ENCODE data around the gene CACNA1B.
"Not testable (repeated sequence)": the region's sequence is repeated elsewhere in the genome, so short reads cannot be mapped to it uniquely, and the experiment has no call there.

DNA sequence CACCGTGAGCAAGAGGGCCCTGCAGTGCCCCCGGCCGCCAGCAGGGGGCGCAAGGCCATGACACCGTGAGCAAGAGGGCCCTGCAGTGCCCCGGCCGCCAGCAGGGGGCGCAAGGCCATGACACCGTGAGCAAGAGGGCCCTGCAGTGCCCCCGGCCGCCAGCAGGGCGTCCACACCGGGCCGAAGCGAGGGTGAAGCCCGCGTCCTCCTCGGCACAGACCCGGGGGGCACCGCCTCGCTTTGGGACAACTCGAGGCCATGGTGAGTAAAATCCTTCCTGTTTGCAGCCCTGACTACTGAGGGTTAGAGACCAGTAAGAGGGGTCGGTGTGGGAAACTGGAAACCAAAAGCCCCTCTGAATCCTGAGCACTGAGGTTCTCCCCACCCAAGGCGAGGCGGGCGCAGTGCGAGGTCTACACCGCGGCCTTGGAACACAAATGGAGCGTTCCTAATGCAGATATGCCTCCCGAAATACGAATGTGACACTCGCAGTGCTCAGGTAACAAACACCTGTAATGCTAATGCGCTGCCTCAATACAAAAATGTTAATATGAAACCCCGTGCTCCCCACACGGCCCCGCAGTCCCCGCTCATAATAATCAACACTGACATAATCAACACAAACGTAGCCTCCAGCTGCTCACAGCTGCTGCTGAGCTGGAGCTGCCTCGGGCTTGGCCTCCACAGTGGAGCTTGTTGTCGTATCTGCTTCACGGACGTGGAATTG, 249.4 kb downstream of the CACNA1B start:
- TF ChIP-seq EZH2 (IDR thresholded peaks at IDR 0.05; ENCODE audit: borderline replicate concordance, low read length); CTCF (conservative IDR thresholded peaks at IDR 0.05 in 1 of 2, IDR thresholded peaks at IDR 0.05 in 1 of 2; ENCODE audit: extremely low read depth in 1 of 2, insufficient read depth in 1 of 2, low read depth in 1 of 2, low read length in 2 of 2): not testable (repeated sequence)

Measured in mammary epithelial cell (primary cell).